Bronchial epithelial cell (primary cell): ENCODE measurements around the gene G6PC3. TPM values are rescaled to one million over a fixed set of nuclear protein-coding genes. Genes with fewer than 3 reads are reported as not detected.
"Not testable (repeated sequence)": the region's sequence is repeated elsewhere in the genome, so short reads cannot be mapped to it uniquely, and the experiment has no call there.

Source experiments
- DNase-seq: peaks from one replicate; pipeline ENCODE4 v3.0.0-alpha.2; 2010; ENCODE audit warnings: low read depth
- FAIRE-seq: peaks from 2 replicates; lab custom pipeline; 2011; peaks lifted over from hg19 to GRCh38; lab: Jason Lieb, UNC
- H3K27me3 ChIP-seq: 2 replicates; pipeline ENCODE4 v1.5.1; 2011; ENCODE audit warnings: low read length; ENCODE audit not compliant: control insufficient read depth, insufficient read depth
- H3K36me3 ChIP-seq: 2 replicates; pipeline ENCODE4 v1.5.1; 2011; ENCODE audit warnings: low read length; ENCODE audit not compliant: control insufficient read depth, insufficient read depth
- H3K4me3 ChIP-seq: 2 replicates; pipeline ENCODE4 v1.5.1; 2011; ENCODE audit warnings: mild to moderate bottlenecking, low read depth, low read length, control low read depth
- CTCF ChIP-seq: IDR thresholded peaks from 2 replicates; pipeline ENCODE4 v1.5.1; 2011; ENCODE audit warnings: mild to moderate bottlenecking, moderate library complexity, low read length, control low read depth, inconsistent platforms; ENCODE audit not compliant: insufficient read depth, severe bottlenecking
- total RNA-seq: library from RNA; depleted of rRNA; stranded (reverse); fragments of >200 nt; gene quantifications from 2 replicates; pipeline ENCODE4 v1.2.1, GENCODE V29; 2014

G6PC3 gene, protein sequence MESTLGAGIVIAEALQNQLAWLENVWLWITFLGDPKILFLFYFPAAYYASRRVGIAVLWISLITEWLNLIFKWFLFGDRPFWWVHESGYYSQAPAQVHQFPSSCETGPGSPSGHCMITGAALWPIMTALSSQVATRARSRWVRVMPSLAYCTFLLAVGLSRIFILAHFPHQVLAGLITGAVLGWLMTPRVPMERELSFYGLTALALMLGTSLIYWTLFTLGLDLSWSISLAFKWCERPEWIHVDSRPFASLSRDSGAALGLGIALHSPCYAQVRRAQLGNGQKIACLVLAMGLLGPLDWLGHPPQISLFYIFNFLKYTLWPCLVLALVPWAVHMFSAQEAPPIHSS
- 7.6 and 9.2 TPM in 2 replicates for total RNA-seq

GRCh38 chr17:44070455-44071197, at the start of gene G6PC3:
Gene G6PC3 (plus strand): TSS chr17:44070735. CDS start chr17:44070966, 231 bp downstream.
- peak within 1 kb of the TSS; percentile 91 for H3K4me3 ChIP-seq
- H3K36me3 ChIP-seq = peaks cover 11% of the 10 kb centered on the region
- H3K27me3 ChIP-seq = no peaks in the 10 kb centered on the region
- TF ChIP-seq CTCF = no peak
- FAIRE-seq (no peak), DNase-seq (peak; percentile 88)

DNA sequence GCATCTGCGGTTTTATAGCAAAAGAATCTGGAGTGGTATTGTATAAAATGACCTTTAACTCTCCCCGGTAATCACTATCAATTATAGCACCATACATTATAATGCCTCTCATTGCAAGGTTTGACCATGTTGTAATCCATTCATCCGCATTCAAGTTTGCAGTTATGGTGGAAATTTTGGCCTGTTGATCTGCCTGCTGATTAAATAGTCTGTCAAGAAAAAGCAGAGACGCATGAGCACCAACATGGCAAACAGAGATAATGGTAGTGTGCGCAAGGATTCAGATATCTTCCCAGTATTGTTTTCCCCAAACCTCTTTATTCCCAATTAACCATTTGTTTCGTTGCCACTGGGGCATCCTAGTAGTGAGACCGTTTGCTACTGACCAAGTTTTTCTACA, 49.3 kb upstream of the G6PC3 start:
- H3K27me3 ChIP-seq, H3K36me3 ChIP-seq, H3K4me3 ChIP-seq, DNase-seq: not testable (repeated sequence)
- FAIRE-seq = peak; percentile 80

- H3K27me3 ChIP-seq = no peaks in the 10 kb centered on the region
- FAIRE-seq (no peak), DNase-seq (no peak)
- TF ChIP-seq CTCF = no peak
- no peak overlapping the region for H3K4me3 ChIP-seq
- H3K36me3 ChIP-seq = peaks cover 1% of the 10 kb centered on the region
These were observed 48.3 kb upstream of the G6PC3 start for GRCh38 chr17:44022246-44022645.

GRCh38 chr17:44023545-44024270, 46.8 kb upstream of the G6PC3 start:
- Histone ChIP-seq H3K36me3 (peaks cover 3% of the 10 kb centered on the region), H3K4me3 (no peak overlapping the region), H3K27me3 (no peaks in the 10 kb centered on the region)
- no peak for TF ChIP-seq CTCF
- FAIRE-seq = no peak
- no peak for DNase-seq

GRCh38 chr17:44024271-44024663, 46.3 kb upstream of the G6PC3 start:
- H3K4me3 ChIP-seq = no peak overlapping the region
- H3K36me3 ChIP-seq = peaks cover 5% of the 10 kb centered on the region
- H3K27me3 ChIP-seq = no peaks in the 10 kb centered on the region
- DNase-seq (no peak), FAIRE-seq (no peak)
- TF ChIP-seq CTCF = no peak

DNA sequence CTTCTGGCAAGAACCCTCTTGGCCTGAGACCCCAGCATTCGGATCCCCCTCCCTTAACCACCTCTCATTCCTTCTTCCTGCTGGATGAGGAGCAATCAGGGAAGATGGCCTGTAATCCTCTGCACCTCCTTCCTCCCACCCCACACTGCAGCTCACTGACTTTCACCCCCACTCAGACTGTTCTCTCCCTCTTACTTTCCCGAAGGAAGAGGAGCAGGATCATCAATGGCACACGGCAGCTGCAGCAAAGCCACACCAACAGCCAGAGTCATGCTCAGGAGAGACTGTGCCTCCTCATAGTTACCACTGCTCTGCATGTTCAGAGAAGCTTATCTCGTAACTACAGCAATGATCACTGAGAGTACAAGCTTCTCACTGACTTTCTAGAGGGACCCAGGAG, 45.7 kb upstream of the G6PC3 start:
- DNase-seq (no peak), FAIRE-seq (no peak)
- H3K27me3 ChIP-seq = no peaks in the 10 kb centered on the region
- no peak for TF ChIP-seq CTCF
- peaks cover 5% of the 10 kb centered on the region for H3K36me3 ChIP-seq
- H3K4me3 ChIP-seq = no peak overlapping the region
